ENCODE measurements around the gene PHF10.

Gene PHF10

DNA sequence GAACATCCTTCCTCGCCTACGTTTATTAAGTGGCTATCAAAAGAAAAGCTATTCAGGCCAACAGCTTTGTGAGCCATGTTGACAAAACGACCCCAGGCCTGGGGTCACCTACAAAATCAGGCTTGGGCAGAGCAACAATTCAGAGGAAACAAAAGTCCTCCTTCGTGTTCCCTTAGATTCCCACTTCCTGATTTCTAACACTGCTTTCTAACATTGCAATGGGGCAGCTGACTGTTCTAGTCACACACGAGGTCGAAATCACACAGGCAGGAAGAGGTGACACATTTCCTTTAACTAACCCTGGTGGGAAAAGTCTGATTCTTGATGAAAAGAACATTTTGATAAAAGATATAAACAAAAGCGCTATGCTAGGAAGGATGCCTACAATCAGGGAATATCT, 54.4 kb downstream of the PHF10 start:
- no peak for DNase-seq

GRCh38 chr6:169669147-169669546, 55.2 kb downstream of the PHF10 start:
- DNase-seq: peak; percentile 38

DNA sequence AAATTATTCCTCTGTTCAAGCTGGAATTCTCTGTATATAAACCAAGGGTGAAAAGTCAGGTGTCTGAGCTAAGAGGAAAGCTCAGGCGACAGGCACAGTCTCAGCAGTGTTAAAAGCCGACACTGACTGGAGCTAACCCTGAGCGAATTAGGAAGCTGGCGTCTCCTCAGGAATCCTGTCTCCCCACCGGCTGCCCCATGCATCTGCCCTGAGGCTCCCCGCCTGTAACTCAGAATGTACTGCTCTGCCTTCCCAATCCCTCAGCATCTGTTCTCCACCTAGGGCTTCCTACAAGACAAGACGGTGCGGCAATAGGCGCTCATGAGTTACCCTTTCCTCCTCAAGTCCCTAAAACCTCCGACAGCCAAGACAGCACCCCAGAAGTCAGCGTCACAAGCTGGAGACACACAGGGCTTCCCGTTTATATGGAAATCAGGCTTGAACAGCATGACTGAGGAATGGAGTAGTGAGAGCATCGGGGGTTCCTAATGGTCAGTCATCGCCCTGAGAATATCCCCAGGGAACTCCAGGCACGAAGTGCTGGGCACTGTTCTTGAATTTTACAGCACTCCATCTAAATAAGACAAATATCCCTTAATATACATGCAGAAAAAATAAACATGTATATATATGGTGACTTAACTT, 56.0 kb downstream of the PHF10 start:
- no peak for DNase-seq

DNA sequence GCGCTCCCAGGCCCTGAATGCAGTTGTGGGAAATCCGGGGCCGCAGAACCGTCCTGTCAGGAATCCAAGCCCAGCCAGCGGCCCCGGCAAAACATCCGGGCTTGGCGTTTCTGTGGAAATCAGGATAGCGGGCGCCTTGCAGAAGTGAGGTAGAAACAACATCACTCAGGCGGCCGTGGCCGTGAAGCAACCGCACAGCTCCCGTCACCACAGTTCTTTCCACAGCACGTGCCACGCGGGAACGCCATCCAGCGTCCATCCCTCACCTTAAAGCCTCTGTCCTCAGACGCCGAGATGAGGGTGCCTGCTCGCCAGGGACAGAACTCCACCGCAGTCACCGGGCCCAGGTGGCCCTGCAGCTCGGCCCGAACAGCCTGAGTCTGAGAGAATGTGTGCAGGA, 56.6 kb downstream of the PHF10 start:
- no peak for DNase-seq

- no peak for DNase-seq
These were observed 57.9 kb downstream of the PHF10 start for GRCh38 chr6:169666441-169666840.

- peak; percentile 62 for DNase-seq
These were observed 59.0 kb downstream of the PHF10 start for GRCh38 chr6:169665289-169665688.

GRCh38 chr6:169664227-169664626, 60.1 kb downstream of the PHF10 start:
- no peak for DNase-seq

DNA sequence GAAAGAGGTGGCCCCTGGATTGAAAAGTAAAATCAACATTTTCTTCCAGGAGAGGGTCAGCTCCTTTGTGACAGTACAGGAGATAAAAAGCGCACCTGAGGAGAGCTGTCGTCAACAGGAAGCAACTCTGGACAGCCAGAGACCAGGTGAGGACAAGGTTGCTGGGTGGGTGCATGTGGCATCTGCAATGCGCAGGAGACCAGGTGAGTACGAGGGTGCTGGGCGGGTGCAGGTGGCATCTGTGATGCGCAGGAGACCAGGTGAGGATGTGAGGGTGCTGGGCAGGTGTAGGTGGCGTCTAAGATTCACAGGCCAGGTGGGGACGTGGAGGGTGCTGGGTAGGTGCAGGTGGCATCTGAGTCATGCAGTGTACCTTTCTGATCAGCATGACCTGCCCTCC, 60.8 kb downstream of the PHF10 start:
- no peak for DNase-seq

DNA sequence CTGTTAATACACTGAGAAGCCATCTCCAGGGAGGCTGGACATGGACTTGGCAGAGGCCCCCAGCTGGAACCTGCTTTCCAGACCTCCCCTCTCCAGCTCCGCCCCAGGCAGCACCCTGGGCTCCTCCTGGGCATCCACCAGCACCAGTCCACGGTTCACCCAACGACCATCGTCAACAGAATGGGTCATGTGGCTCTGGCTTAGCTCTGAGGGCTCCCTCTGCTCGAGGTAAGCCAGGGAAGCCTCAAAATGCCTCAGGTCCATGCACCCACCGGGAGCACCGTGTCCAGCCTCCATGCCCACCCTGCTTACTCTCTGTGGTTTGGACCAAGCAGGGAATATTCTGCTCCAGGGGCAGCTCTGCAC, 62.9 kb downstream of the PHF10 start:
- no peak for DNase-seq

GRCh38 chr6:169660751-169661390, 63.4 kb downstream of the PHF10 start:
- no peak for DNase-seq

DNA sequence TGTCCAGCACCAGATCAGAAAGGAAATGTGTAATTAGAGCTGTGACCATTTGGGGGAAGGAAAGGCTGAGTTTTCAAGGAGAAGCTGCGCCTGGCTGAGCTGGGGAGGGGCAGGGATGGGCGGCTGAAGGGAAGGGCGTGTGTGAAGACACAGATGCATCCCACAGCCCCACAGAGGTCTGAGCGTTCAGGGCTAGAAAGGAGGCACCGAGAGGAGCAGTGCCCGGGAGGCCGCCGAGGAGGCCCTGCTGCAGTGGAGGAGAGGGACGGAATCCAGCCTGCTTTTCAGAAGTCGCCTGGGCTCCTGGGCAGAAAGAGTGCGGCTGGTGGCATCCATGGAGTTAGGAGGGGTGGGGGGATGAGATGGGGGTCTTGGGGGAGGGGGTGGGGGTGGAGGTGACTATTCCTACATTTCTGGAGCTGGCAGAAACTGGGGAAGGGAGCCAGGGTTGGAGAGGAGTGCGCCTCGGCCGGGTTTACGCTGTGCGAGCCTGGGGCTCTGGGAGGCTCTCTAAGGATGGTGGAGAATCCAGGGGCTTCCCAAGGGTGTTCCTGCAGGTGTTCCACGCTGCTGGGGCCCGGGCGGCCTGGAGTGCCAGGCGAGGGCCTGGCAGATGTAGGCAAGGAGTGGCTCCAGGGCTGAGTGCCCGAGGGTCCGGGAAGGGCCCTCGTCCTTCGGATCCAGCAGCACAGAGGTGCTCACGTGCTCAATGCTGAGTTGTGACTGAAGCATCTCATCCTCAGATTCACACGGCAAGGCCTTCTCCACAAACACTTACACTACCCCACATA, 64.3 kb downstream of the PHF10 start:
- no peak for DNase-seq

- DNase-seq: no peak
These were observed 67.1 kb downstream of the PHF10 start for GRCh38 chr6:169657284-169657610.

GRCh38 chr6:169656546-169657283, 67.6 kb downstream of the PHF10 start:
- DNase-seq: no peak

GRCh38 chr6:169654598-169655391, 69.5 kb downstream of the PHF10 start:
- DNase-seq: no peak

Data from NCI-H187 treated with DMSO at 0.1 percent for 48 hours (cell line).